Measurements from ENCODE around the gene WDR88. TPM values are rescaled to one million over a fixed set of nuclear protein-coding genes. Genes with fewer than 3 reads are reported as not detected.

Gene WDR88
- total and polyA plus RNA-seq, 2 of the 13 experiments (the other 11 are each of a cell fraction or from before 2014, with no cell fraction given) = not detected

GRCh38 chr19:33098055-33098534 is 33.8 kb upstream of the WDR88 start (continued):
- TF ChIP-seq ELF1 (CRISPR knock-in tag; IDR thresholded peaks at IDR 0.05) (no peak), BORCS8-MEF2B (CRISPR knock-in tag; IDR thresholded peaks at IDR 0.05) (no peak), NKX3-1 (CRISPR knock-in tag; IDR thresholded peaks at IDR 0.05) (no peak), TEF (CRISPR knock-in tag; IDR thresholded peaks at IDR 0.05) (no peak), CHD2 (IDR thresholded peaks at IDR 0.05; ENCODE audit: low read depth, low read length) (no peak), JUN (CRISPR knock-in tag; IDR thresholded peaks at IDR 0.05) (no peak), SAP130 (CRISPR knock-in tag; IDR thresholded peaks at IDR 0.05; ENCODE audit: low read depth) (peak; percentile 73), ZNF10 (CRISPR knock-in tag; IDR thresholded peaks at IDR 0.05; ENCODE audit: borderline replicate concordance, low read depth) (no peak), ZNF441 (CRISPR knock-in tag; IDR thresholded peaks at IDR 0.05; ENCODE audit: borderline replicate concordance) (no peak), BCL6 (CRISPR knock-in tag; IDR thresholded peaks at IDR 0.05) (peak; percentile 99), KDM1A (CRISPR knock-in tag; IDR thresholded peaks at IDR 0.05) (no peak), MLXIP (CRISPR knock-in tag; IDR thresholded peaks at IDR 0.05; ENCODE audit: borderline replicate concordance) (no peak), ZNF646 (CRISPR knock-in tag; IDR thresholded peaks at IDR 0.05) (no peak), ZNF253 (CRISPR knock-in tag; IDR thresholded peaks at IDR 0.05; ENCODE audit: borderline replicate concordance) (no peak), AGO2 (optimal IDR thresholded peaks at IDR 0.05; ENCODE audit: low read depth, low read length) (no peak), ZBTB2 (CRISPR knock-in tag; IDR thresholded peaks at IDR 0.05; ENCODE audit: low read depth) (no peak), SMARCC2 (IDR thresholded peaks at IDR 0.05) (no peak), ZNF180 (CRISPR knock-in tag; IDR thresholded peaks at IDR 0.05; ENCODE audit: borderline replicate concordance, low read depth) (no peak), NFE2L2 (IDR thresholded peaks at IDR 0.05; ENCODE audit: low read length) (no peak)
